ENCODE measurements around the gene IL4I1. TPM values are rescaled to one million over a fixed set of nuclear protein-coding genes. Genes with fewer than 3 reads are reported as not detected.
A peak's percentile ranks its signal among the peaks of the same experiment; 100 is the strongest.

IL4I1 gene
- total and polyA plus RNA-seq, 4 donors, result 3.6 to 21.2 (median 3.8) TPM

DNA sequence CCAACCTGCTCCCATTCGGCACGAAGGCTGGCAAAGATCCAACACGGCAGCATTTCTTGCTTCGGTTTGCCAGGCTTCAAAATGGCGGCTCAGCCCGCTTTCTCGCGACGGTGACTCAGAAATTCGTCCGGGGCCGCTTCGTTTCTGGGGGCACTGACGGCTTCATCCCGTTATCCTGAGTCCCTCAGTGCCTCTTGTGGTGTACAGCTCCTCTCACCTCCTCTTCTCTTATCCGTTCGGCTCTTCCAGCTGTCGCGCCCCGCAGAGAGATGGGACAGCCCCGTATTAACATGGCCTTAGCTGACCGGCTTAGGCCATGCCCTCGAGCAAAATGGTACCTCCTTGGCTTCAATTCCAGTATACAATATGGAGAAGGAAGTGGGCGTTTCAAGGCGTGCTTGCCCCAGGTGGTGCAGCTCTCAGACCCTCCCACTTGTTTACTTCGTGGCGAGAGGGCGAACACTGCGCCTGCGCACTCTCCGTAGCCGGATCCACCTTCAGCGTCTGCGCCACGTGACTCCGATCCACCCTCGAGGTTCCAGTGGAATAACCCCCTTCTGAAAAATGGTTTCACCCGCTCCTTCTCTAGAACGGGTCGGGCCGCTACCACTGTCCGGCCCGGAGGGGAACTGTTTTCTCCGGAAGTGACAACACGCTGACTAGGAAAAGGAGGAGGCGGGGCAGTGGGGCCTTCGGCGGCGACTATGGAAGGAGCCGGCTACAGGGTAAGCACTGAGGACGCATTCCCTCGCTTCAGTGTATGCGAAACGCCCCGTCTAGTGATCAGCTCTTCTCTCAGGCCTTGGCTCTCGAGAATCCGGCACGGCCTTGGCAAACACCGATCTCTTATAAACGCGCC lies 19.4 kb downstream of the IL4I1 start, which contains the start of the genes AKT1S1 and TBC1D17:
AKT1S1 (minus strand) TSS at position 336 of the 859 bp plus-strand sequence. CDS start 4,060 bp downstream, outside the sequence.
TBC1D17 (plus strand) TSS at position 683 of the 859 bp plus-strand sequence; CDS start at position 705, 22 bp downstream.
- DNase-seq, result peak; percentile 100
- Histone ChIP-seq H3K27ac (ENCODE audit: low read depth in 1 of 2, low read length in 1 of 2) (peak within 1 kb of the TSS; percentile 97 to 98), H3K36me3 (ENCODE audit: control insufficient read depth in 4 of 4, insufficient read depth in 4 of 4, low read length in 4 of 4) (peaks cover 8 to 32% (median 28%) of the 10 kb centered on the region in 4 donors), H3K27me3 (ENCODE audit: control insufficient read depth in 3 of 3, insufficient read depth in 3 of 3, low read length in 2 of 3) (no peaks in the 10 kb centered on the region), H3K4me1 (ENCODE audit: control insufficient read depth in 5 of 5, insufficient read depth in 5 of 5, low read length in 5 of 5) (peaks cover 0 to 18% (median 7%) of the 10 kb centered on the region in 5 donors), H3K9ac (ENCODE audit: insufficient read depth in 1 of 2, low read length in 2 of 2) (peak within 1 kb of the TSS; percentile 98 to 99), H3K9me3 (ENCODE audit: control insufficient read depth in 4 of 4, insufficient read depth in 3 of 4, low read length in 3 of 4) (no peaks in the 10 kb centered on the region), H3K4me3 (peak within 1 kb of the TSS; percentile 70)
- peak; percentile 83 for ATAC-seq (ENCODE audit: insufficient read depth, low FRiP score)
- WGBS, 2 donors, result 0% methylated on average over 61 of the region's 61 CpGs
- TF ChIP-seq, protein P1, sequence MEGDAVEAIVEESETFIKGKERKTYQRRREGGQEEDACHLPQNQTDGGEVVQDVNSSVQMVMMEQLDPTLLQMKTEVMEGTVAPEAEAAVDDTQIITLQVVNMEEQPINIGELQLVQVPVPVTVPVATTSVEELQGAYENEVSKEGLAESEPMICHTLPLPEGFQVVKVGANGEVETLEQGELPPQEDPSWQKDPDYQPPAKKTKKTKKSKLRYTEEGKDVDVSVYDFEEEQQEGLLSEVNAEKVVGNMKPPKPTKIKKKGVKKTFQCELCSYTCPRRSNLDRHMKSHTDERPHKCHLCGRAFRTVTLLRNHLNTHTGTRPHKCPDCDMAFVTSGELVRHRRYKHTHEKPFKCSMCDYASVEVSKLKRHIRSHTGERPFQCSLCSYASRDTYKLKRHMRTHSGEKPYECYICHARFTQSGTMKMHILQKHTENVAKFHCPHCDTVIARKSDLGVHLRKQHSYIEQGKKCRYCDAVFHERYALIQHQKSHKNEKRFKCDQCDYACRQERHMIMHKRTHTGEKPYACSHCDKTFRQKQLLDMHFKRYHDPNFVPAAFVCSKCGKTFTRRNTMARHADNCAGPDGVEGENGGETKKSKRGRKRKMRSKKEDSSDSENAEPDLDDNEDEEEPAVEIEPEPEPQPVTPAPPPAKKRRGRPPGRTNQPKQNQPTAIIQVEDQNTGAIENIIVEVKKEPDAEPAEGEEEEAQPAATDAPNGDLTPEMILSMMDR (IDR thresholded peaks at IDR 0.05; ENCODE audit: control extremely low read depth, extremely low read depth), result no peak

DNA sequence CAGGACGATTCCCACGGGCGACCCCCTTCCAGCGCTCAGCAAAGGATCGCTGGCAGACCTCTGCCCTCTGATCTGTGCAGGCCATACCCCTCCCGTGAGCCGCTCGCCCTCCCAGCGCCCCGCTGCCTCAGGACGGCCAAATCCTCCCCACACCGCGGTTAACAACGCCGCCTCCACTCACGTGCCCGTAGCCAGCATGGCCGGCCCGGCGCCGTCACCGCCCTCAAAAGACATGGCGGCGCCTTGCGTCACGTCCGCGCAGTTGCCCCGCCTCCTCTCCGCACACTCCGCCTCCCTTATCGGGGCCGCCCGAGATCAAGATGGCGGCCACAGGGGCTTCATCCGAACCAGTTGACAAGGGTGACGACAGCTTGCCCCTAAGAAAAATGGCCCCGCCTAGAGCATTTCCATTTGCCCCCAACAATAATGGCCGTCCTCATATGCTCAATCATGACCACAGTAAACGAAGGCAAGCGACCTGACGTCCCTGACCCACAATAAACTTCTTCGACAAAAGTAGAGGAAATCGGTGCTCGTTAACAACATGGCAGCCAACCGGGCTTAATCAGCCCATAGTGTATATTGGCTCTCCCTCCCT lies 20.2 kb downstream of the IL4I1 start:
- H3K36me3 ChIP-seq (ENCODE audit: control insufficient read depth in 4 of 4, insufficient read depth in 4 of 4, low read length in 4 of 4), result peaks cover 4 to 25% (median 21%) of the 10 kb centered on the region in 4 donors
- H3K4me3 ChIP-seq, result peak overlapping the region; percentile 70
- peak overlapping the region; percentile 98 to 99 for H3K9ac ChIP-seq (ENCODE audit: insufficient read depth in 1 of 2, low read length in 2 of 2)
- ATAC-seq (ENCODE audit: insufficient read depth, low FRiP score) (peak; percentile 71), DNase-seq (peak; percentile 99 to 100 (median 99))
- H3K4me1 ChIP-seq (ENCODE audit: control insufficient read depth in 5 of 5, insufficient read depth in 5 of 5, low read length in 5 of 5), result peaks cover 0 to 18% (median 7%) of the 10 kb centered on the region in 5 donors
- no peaks in the 10 kb centered on the region for H3K9me3 ChIP-seq (ENCODE audit: control insufficient read depth in 4 of 4, insufficient read depth in 3 of 4, low read length in 3 of 4)
- H3K27ac ChIP-seq (ENCODE audit: low read depth in 1 of 2, low read length in 1 of 2), result peak overlapping the region; percentile 97 to 98
- TF ChIP-seq, protein P1 (IDR thresholded peaks at IDR 0.05; ENCODE audit: control extremely low read depth, extremely low read depth), result no peak
- H3K27me3 ChIP-seq (ENCODE audit: control insufficient read depth in 3 of 3, insufficient read depth in 3 of 3, low read length in 2 of 3), result no peaks in the 10 kb centered on the region
- 0 to 1% methylated on average over 42 to 46 of the region's 46 CpGs for WGBS, 2 donors

DNA sequence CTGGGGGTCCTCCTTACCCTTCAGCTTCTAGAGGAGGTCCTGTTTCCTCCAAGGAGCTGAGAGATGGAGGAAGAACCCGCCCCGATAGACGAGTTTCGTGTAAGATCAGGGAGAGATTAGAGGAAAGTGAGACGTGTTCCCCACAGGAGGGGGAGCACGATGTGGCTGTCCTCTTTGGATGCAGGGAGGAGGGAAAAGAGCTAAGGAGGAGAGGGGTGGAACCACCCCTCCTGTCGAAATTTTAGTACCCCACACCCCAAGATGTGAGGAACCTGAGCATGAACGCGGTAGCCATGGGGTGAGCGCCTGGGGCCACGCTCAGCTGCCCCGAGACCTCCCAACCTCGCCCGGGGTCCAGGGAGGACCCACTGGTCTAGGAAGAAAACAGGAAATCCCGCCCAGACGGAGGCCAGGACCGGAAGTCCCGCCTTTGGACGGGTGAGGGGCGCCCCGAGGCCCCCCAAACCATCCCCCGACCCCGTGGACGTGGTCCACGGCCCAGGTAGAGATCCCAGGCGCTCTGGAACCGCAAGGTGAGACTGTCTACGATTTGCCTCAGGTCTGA lies 20.7 kb downstream of the IL4I1 start:
- Histone ChIP-seq H3K4me3 (peak overlapping the region; percentile 70), H3K27me3 (ENCODE audit: control insufficient read depth in 3 of 3, insufficient read depth in 3 of 3, low read length in 2 of 3) (no peaks in the 10 kb centered on the region), H3K9me3 (ENCODE audit: control insufficient read depth in 4 of 4, insufficient read depth in 3 of 4, low read length in 3 of 4) (no peaks in the 10 kb centered on the region), H3K9ac (ENCODE audit: insufficient read depth in 1 of 2, low read length in 2 of 2) (peak overlapping the region; percentile 98 to 99), H3K36me3 (ENCODE audit: control insufficient read depth in 4 of 4, insufficient read depth in 4 of 4, low read length in 4 of 4) (peaks cover 0 to 23% (median 20%) of the 10 kb centered on the region in 4 donors), H3K4me1 (ENCODE audit: control insufficient read depth in 5 of 5, insufficient read depth in 5 of 5, low read length in 5 of 5) (peaks cover 0 to 18% (median 7%) of the 10 kb centered on the region in 5 donors), H3K27ac (ENCODE audit: low read depth in 1 of 2, low read length in 1 of 2) (peak overlapping the region; percentile 88 to 97)
- TF ChIP-seq, protein P1 (IDR thresholded peaks at IDR 0.05; ENCODE audit: control extremely low read depth, extremely low read depth), result no peak
- ATAC-seq (ENCODE audit: insufficient read depth, low FRiP score), result no peak
- peak; percentile 70 to 78 (median 73) for DNase-seq
- 1% methylated on average over 27 to 28 of the region's 28 CpGs for WGBS, 2 donors
